RWPE1 (cell line): ENCODE results near the gene PTPN4.

Experiments used
- CTCF ChIA-PET: fragments of 350-600 bp; sonication (Branson Sonifier 250); formaldehyde crosslinking; extraction: SDS; loops from one replicate; lab custom pipeline; 2021; lab: Yijun Ruan, JAX
- POLR2A ChIA-PET: fragments of 400-600 bp; formaldehyde crosslinking; extraction: SDS; loops from one replicate; lab custom pipeline; 2020; ENCODE audit warnings: antibody characterized with exemption; ENCODE audit not compliant: low non-redundant PET; lab: Yijun Ruan, JAX
- DNase-seq: peaks from one replicate; pipeline ENCODE4 v3.0.0; 2012; ENCODE audit warnings: low spot score
- H3K27ac ChIP-seq: fragments of 450-650 bp; 2 replicates; pipeline ENCODE4 v1.5.1; 2017
- TF ChIP-seq, protein P1 (sequence below): fragments of 450-650 bp; conservative IDR thresholded peaks from 2 replicates; pipeline ENCODE4 v1.5.1; 2017; ENCODE audit warnings: low read depth, mild to moderate bottlenecking

Gene PTPN4

DNA sequence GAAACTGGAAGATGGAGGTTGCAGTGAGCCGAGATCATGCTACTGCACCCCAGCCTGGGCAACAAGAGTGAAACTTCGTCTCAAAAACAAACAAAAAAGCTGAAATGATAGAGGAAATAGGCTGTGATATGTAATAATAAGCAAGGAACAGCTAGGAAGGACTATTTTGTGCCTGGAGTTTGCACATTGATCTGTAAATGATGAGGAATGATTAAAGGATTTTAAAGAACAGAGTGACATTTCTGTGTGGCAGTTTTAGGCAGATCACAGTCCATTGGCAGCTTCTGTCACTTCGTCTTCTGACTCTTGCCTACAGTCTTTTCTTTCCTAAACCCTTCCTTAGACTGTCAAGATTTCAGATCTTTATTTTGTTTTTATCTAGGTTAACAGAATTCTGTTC lies 272.6 kb downstream of the PTPN4 start:
- POLR2A ChIA-PET: no interaction called here
- CTCF ChIA-PET: no interaction called here
- TF ChIP-seq, protein P1, sequence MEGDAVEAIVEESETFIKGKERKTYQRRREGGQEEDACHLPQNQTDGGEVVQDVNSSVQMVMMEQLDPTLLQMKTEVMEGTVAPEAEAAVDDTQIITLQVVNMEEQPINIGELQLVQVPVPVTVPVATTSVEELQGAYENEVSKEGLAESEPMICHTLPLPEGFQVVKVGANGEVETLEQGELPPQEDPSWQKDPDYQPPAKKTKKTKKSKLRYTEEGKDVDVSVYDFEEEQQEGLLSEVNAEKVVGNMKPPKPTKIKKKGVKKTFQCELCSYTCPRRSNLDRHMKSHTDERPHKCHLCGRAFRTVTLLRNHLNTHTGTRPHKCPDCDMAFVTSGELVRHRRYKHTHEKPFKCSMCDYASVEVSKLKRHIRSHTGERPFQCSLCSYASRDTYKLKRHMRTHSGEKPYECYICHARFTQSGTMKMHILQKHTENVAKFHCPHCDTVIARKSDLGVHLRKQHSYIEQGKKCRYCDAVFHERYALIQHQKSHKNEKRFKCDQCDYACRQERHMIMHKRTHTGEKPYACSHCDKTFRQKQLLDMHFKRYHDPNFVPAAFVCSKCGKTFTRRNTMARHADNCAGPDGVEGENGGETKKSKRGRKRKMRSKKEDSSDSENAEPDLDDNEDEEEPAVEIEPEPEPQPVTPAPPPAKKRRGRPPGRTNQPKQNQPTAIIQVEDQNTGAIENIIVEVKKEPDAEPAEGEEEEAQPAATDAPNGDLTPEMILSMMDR: no peak
- no peak overlapping the region for H3K27ac ChIP-seq
- no peak for DNase-seq
